WTC11 (cell line): ENCODE data around the gene EPN1. TPM values are rescaled to one million over a fixed set of nuclear protein-coding genes. Genes with fewer than 3 reads are reported as not detected.

Experiments used
- ATAC-seq: fragments of 200-7000 bp; cut with Tn5 transposase; 2 replicates; pipeline ENCODE4 v1.10.0; 2021; ENCODE audit warnings: mild to moderate bottlenecking, moderate library complexity
- CTCF ChIA-PET: fragments of 300-600 bp; sonication (Branson Sonifier 250); formaldehyde crosslinking; loops from one replicate; lab custom pipeline; 2021; ENCODE audit warnings: antibody characterized with exemption; lab: Charles Lee
- POLR2A ChIA-PET: fragments of 350-600 bp; sonication (Branson Sonifier 250); formaldehyde crosslinking; loops from one replicate; lab custom pipeline; 2021; ENCODE audit warnings: antibody characterized with exemption; lab: Charles Lee
- DNase-seq: peaks from one replicate; pipeline ENCODE4 v3.0.0; 2021; ENCODE audit warnings: low spot score
- H3K27ac Mint-ChIP-seq: 2 replicates; pipeline ENCODE4 v1.8.0; 2021; ENCODE audit warnings: mixed read lengths
- H3K27me3 Mint-ChIP-seq: 2 replicates; pipeline ENCODE4 v1.8.0; 2021; ENCODE audit warnings: low read depth, mild to moderate bottlenecking, moderate library complexity, mixed read lengths
- H3K36me3 Mint-ChIP-seq: 2 replicates; pipeline ENCODE4 v1.8.0; 2021; ENCODE audit warnings: mixed read lengths
- H3K4me1 Mint-ChIP-seq: 2 replicates; pipeline ENCODE4 v1.8.0; 2022; ENCODE audit warnings: mixed read lengths
- H3K4me3 Mint-ChIP-seq: 2 replicates; pipeline ENCODE4 v1.8.0; 2021; ENCODE audit warnings: mild to moderate bottlenecking, moderate library complexity, mixed read lengths
- H3K9me3 Mint-ChIP-seq: 2 replicates; pipeline ENCODE4 v1.8.0; 2021; ENCODE audit warnings: mixed read lengths
- EMX1 ChIP-seq: fragments of 250-450 bp; sonication (Bioruptor Pico); IDR thresholded peaks from 2 replicates; pipeline ENCODE4 v1.8.0; 2021; ENCODE audit warnings: mild to moderate bottlenecking
- FOXJ3 ChIP-seq: sonication (generic); formaldehyde crosslinking; IDR thresholded peaks from 2 replicates; pipeline ENCODE4 v1.9.0; 2021; ENCODE audit warnings: missing genetic modification reagents, mild to moderate bottlenecking, borderline replicate concordance
- JAZF1 ChIP-seq: fragments of 250-450 bp; sonication (Bioruptor Pico); IDR thresholded peaks from 2 replicates; pipeline ENCODE4 v1.9.0; 2021; ENCODE audit warnings: moderate library complexity, mild to moderate bottlenecking, inconsistent platforms
- ZBTB21 ChIP-seq: sonication (generic); formaldehyde crosslinking; IDR thresholded peaks from 2 replicates; pipeline ENCODE4 v1.8.1; 2023; ENCODE audit warnings: mild to moderate bottlenecking, missing genetic modification reagents, borderline replicate concordance
- ZNF219 ChIP-seq: sonication (generic); formaldehyde crosslinking; IDR thresholded peaks from 2 replicates; pipeline ENCODE4 v1.8.0; 2023; ENCODE audit warnings: missing genetic modification reagents, mild to moderate bottlenecking, borderline replicate concordance
- total RNA-seq: library from RNA; stranded (reverse); gene quantifications from 3 replicates; pipeline ENCODE4 v1.2.3, GENCODE V29; 2021
- TF ChIP-seq, protein P1 (sequence below): fragments of 250-450 bp; sonication (Bioruptor Pico); conservative IDR thresholded peaks from 2 replicates; pipeline ENCODE4 v1.9.0; 2021; ENCODE audit warnings: mild to moderate bottlenecking
- TF ChIP-seq, protein P2 (sequence below): sonication (generic); formaldehyde crosslinking; IDR thresholded peaks from 2 replicates; pipeline ENCODE4 v1.8.1; 2023; ENCODE audit warnings: mild to moderate bottlenecking, missing genetic modification reagents, borderline replicate concordance
- TF ChIP-seq, protein P3 (sequence below): sonication (generic); formaldehyde crosslinking; IDR thresholded peaks from 2 replicates; pipeline ENCODE4 v1.8.1; 2023; ENCODE audit warnings: mild to moderate bottlenecking, missing genetic modification reagents
- TF ChIP-seq, protein P4 (sequence below): sonication (generic); formaldehyde crosslinking; IDR thresholded peaks from 2 replicates; pipeline ENCODE4 v1.8.1; 2023; ENCODE audit warnings: mild to moderate bottlenecking, moderate library complexity, missing genetic modification reagents
- TF ChIP-seq, protein P5 (sequence below): sonication (generic); formaldehyde crosslinking; conservative IDR thresholded peaks from 2 replicates; pipeline ENCODE4 v1.8.1; 2022; ENCODE audit warnings: mild to moderate bottlenecking, missing genetic modification reagents
- TF ChIP-seq, protein P6 (sequence below): fragments of 250-450 bp; sonication (Bioruptor Pico); IDR thresholded peaks from 2 replicates; pipeline ENCODE4 v2.1.2; 2022; ENCODE audit warnings: mild to moderate bottlenecking, moderate library complexity

EPN1 gene
- total RNA-seq, 1 experiment from 2014 or later: 234 TPM

DNA sequence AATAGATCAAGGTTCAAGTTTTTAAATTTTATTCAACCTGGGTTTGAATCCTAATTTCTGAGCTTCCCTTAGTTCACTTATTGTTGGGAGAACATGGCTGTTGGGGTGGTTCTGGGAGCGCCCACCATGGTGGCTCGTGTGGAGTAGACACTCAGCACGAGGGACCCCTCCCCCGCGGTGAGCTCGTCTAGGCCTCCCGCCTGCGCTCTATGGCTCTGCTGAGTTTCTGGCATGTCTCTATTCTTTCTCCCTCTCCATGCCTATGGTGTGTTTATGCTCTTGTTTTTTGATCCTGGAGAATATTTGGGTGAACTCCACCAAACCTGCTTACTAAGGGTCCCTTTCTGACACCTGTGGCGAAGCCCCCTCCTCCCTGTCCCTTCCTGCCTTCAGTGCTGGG lies 1.6 kb upstream of the EPN1 start (continued):
- TF ChIP-seq, protein P1, sequence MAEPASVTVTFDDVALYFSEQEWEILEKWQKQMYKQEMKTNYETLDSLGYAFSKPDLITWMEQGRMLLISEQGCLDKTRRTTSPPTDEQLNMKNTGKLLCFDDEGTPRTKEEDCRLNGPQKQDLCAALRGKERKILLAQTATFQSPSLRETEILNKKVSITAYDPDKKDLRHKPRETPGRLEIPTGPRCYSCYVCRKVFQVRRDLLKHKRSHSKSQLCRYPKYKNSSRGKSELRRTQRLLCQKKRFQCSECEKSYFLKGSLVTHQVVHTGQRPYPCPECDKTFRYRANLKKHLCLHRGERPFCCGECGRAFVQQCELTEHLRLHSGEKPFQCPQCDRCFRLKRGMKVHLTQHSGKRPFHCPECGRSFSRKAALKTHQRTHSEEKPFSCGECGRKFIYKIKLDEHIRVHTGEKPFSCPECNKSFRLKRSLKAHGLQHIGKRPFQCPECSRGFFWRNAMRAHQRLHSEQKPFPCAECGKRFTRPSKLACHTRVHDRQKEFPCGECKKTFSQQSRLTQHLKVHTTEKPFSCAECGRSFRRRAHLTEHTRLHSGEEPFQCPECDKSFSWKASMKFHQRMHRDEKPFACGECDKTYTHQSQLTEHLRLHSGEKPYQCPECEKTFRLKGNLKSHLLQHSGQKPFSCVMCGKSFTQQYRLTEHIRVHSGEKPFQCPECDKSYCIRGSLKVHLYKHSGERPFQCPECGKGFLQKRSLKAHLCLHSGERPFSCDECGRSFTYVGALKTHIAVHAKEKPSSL (CRISPR knock-in tag): no peak
- TF ChIP-seq, protein P2, sequence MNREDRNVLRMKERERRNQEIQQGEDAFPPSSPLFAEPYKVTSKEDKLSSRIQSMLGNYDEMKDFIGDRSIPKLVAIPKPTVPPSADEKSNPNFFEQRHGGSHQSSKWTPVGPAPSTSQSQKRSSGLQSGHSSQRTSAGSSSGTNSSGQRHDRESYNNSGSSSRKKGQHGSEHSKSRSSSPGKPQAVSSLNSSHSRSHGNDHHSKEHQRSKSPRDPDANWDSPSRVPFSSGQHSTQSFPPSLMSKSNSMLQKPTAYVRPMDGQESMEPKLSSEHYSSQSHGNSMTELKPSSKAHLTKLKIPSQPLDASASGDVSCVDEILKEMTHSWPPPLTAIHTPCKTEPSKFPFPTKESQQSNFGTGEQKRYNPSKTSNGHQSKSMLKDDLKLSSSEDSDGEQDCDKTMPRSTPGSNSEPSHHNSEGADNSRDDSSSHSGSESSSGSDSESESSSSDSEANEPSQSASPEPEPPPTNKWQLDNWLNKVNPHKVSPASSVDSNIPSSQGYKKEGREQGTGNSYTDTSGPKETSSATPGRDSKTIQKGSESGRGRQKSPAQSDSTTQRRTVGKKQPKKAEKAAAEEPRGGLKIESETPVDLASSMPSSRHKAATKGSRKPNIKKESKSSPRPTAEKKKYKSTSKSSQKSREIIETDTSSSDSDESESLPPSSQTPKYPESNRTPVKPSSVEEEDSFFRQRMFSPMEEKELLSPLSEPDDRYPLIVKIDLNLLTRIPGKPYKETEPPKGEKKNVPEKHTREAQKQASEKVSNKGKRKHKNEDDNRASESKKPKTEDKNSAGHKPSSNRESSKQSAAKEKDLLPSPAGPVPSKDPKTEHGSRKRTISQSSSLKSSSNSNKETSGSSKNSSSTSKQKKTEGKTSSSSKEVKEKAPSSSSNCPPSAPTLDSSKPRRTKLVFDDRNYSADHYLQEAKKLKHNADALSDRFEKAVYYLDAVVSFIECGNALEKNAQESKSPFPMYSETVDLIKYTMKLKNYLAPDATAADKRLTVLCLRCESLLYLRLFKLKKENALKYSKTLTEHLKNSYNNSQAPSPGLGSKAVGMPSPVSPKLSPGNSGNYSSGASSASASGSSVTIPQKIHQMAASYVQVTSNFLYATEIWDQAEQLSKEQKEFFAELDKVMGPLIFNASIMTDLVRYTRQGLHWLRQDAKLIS (CRISPR knock-in tag): no peak
- TF ChIP-seq ZNF219 (CRISPR knock-in tag): no peak

DNA sequence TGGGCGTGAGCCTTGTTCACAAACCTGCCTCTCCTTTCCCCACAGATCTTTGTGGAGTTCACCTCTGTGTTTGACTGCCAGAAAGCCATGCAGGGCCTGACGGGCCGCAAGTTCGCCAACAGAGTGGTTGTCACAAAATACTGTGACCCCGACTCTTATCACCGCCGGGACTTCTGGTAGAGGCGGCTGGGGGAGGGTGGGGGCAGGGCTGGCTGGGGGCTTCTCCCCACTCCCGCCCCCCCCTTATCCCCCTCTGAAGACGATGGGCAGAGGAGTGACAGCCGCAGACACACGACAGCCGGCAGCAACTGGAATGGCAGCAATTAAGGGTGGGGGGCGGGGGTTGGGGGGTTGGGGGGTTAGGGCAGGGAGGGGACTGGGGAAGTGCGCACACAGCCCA lies 1.1 kb upstream of the EPN1 start:
- Mint-ChIP-seq H3K36me3 (peaks cover 43% of the 10 kb centered on the region), H3K9me3 (no peaks in the 10 kb centered on the region)
- CTCF ChIA-PET: interaction anchor here (0.8 to 1.7 kb wide), 4 partner anchors 19 to 49 kb away, joined by 3 to 8 read pairs (median 4); partner anchors contain the start of genes U2AF2 and ZNF784

DNA sequence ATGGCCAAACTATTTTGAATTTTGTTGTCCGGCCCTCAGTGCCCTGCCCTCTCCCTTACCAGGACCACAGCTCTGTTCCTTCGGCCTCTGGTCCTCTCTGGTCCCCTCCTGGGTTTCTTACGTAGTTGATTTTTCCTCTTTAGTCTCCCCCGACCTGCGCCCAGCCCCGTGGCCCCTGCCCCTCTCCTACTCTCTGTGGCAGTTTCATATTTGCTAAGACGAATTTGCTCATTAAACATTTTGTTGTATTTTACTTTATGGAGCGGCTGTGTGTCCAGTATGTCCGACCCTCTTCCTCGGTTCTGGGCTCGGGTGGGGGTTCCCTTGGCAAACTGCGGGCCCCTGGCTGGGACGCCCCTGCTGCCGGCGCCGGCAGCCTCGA lies 576 bp upstream of the EPN1 start:
- H3K4me1 Mint-ChIP-seq: peaks cover 47% of the 10 kb centered on the region
- H3K27ac Mint-ChIP-seq: peak overlapping the region; percentile 89
- CTCF ChIA-PET: interaction anchor here (0.9 to 1.7 kb wide), 3 partner anchors 20 to 50 kb away, joined by 4 to 8 read pairs (median 5); partner anchors contain the start of genes U2AF2 and ZNF784
- H3K36me3 Mint-ChIP-seq: peaks cover 44% of the 10 kb centered on the region
- DNase-seq (no peak), ATAC-seq (peak; percentile 3; the same call in 1 of the 2 replicates)
- H3K9me3 Mint-ChIP-seq: no peaks in the 10 kb centered on the region
- TF ChIP-seq, protein P3, sequence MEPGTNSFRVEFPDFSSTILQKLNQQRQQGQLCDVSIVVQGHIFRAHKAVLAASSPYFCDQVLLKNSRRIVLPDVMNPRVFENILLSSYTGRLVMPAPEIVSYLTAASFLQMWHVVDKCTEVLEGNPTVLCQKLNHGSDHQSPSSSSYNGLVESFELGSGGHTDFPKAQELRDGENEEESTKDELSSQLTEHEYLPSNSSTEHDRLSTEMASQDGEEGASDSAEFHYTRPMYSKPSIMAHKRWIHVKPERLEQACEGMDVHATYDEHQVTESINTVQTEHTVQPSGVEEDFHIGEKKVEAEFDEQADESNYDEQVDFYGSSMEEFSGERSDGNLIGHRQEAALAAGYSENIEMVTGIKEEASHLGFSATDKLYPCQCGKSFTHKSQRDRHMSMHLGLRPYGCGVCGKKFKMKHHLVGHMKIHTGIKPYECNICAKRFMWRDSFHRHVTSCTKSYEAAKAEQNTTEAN (CRISPR knock-in tag): no peak
- TF ChIP-seq FOXJ3 (CRISPR knock-in tag) (no peak), ZBTB21 (CRISPR knock-in tag) (no peak)
- TF ChIP-seq, protein P4, sequence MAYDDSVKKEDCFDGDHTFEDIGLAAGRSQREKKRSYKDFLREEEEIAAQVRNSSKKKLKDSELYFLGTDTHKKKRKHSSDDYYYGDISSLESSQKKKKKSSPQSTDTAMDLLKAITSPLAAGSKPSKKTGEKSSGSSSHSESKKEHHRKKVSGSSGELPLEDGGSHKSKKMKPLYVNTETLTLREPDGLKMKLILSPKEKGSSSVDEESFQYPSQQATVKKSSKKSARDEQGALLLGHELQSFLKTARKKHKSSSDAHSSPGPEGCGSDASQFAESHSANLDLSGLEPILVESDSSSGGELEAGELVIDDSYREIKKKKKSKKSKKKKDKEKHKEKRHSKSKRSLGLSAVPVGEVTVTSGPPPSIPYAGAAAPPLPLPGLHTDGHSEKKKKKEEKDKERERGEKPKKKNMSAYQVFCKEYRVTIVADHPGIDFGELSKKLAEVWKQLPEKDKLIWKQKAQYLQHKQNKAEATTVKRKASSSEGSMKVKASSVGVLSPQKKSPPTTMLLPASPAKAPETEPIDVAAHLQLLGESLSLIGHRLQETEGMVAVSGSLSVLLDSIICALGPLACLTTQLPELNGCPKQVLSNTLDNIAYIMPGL: no peak
- H3K27me3 Mint-ChIP-seq: no peaks in the 10 kb centered on the region
- peak overlapping the region; percentile 71 for H3K4me3 Mint-ChIP-seq
- POLR2A ChIA-PET: no interaction called here

More for the DNA sequence above, 1.1 kb upstream of the EPN1 start:
- no peak for ATAC-seq
- Mint-ChIP-seq H3K4me3 (peak overlapping the region; percentile 49), H3K27me3 (no peaks in the 10 kb centered on the region), H3K27ac (peak overlapping the region; percentile 85), H3K4me1 (peaks cover 47% of the 10 kb centered on the region)
- POLR2A ChIA-PET: no interaction called here
- TF ChIP-seq, protein P5, sequence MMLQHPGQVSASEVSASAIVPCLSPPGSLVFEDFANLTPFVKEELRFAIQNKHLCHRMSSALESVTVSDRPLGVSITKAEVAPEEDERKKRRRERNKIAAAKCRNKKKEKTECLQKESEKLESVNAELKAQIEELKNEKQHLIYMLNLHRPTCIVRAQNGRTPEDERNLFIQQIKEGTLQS (CRISPR knock-in tag): no peak
- TF ChIP-seq JAZF1 (no peak), EMX1 (CRISPR knock-in tag) (no peak)
- TF ChIP-seq, protein P6, sequence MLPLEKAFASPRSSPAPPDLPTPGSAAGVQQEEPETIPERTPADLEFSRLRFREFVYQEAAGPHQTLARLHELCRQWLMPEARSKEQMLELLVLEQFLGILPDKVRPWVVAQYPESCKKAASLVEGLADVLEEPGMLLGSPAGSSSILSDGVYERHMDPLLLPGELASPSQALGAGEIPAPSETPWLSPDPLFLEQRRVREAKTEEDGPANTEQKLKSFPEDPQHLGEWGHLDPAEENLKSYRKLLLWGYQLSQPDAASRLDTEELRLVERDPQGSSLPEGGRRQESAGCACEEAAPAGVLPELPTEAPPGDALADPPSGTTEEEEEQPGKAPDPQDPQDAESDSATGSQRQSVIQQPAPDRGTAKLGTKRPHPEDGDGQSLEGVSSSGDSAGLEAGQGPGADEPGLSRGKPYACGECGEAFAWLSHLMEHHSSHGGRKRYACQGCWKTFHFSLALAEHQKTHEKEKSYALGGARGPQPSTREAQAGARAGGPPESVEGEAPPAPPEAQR (CRISPR knock-in tag): no peak
- DNase-seq: no peak
